DOHH2 (cell line): ENCODE data around the gene SRBD1.
A peak's percentile ranks its signal among the peaks of the same experiment; 100 is the strongest.

Experiments
- EZH2phosphoT487 ChIP-seq: fragments of 200-600 bp; sonication (generic); IDR thresholded peaks from 2 replicates; pipeline ENCODE4 v1.6.1; 2017; ENCODE audit warnings: borderline replicate concordance, mild to moderate bottlenecking, antibody characterized with exemption, low read length, moderate library complexity, mixed read lengths
- TF ChIP-seq, protein P1 (sequence below): fragments of 200-600 bp; sonication (generic); IDR thresholded peaks from one replicate; pipeline ENCODE4 v1.5.1; 2014; ENCODE audit warnings: antibody characterized with exemption, mild to moderate bottlenecking, low read depth, low read length; ENCODE audit not compliant: poor library complexity, severe bottlenecking

DNA sequence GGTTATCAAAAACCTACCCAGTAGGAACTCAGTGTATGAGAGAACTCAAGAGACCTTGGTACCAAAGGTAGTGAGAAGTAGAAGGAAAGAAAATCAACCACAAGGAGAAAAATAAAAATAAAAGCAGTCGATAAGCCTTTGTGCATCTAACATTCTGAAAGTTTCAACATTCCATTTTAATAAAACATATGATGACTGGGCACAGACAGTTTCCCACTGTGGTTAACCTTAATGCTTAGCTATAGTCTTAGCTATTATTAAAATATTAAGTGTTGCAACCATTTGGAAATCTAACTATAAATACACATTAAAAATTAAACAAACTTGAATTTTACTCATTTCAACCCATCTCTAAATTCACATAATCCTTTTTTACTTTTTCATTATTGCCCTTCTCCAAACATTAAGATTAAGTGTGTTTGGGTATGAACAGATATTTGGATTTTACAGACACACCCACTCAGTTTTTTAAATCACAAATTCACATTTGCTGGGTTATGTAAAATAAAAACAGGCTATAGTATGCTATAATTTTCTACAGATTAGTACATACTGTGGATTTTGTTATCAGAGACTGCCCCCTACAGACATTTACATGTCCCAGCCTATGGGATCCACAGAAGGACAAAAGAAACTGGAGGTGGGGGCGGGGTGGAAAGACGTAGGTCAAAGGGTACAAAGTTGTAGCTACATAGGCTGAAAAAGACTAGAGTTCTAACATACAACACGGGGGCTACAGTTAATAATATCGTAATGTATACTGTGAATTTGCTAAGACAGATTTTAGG lies 32.8 kb downstream of the SRBD1 start:
- TF ChIP-seq, protein P1, sequence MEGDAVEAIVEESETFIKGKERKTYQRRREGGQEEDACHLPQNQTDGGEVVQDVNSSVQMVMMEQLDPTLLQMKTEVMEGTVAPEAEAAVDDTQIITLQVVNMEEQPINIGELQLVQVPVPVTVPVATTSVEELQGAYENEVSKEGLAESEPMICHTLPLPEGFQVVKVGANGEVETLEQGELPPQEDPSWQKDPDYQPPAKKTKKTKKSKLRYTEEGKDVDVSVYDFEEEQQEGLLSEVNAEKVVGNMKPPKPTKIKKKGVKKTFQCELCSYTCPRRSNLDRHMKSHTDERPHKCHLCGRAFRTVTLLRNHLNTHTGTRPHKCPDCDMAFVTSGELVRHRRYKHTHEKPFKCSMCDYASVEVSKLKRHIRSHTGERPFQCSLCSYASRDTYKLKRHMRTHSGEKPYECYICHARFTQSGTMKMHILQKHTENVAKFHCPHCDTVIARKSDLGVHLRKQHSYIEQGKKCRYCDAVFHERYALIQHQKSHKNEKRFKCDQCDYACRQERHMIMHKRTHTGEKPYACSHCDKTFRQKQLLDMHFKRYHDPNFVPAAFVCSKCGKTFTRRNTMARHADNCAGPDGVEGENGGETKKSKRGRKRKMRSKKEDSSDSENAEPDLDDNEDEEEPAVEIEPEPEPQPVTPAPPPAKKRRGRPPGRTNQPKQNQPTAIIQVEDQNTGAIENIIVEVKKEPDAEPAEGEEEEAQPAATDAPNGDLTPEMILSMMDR = peak; percentile 61
- TF ChIP-seq EZH2phosphoT487 = no peak
